ENCODE data around the gene TGM5. TPM values are rescaled to one million over a fixed set of nuclear protein-coding genes. Genes with fewer than 3 reads are reported as not detected.
A peak's percentile ranks its signal among the peaks of the same experiment; 100 is the strongest.

TGM5 gene
- total and polyA plus RNA-seq, 12 donors, result 0.13 to 0.14 (median 0.14) TPM; not detected in 9

DNA sequence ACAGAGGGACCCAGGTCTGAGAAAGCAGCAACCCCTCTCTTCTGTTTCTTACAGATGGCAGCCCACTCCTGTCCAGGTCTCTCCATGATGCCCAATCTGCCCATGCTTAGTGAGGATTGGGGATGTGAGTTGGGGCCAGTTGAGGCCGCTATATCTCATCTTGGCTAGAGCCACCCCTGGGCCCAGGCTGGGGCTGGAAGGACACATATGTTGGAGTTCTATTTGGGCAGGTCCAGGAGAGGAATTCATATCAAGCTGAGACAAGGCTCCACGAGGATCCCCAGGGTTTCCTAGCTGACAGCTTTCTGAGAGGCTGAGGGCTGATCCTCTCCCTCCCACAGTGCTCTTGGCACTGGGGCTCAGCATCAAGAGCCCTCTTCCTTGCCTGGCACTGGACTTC is 11.4 kb downstream of the TGM5 start:
- intact Hi-C loops (cut with DNase I), result no loop called here
- no peaks in the 10 kb centered on the region for H3K36me3 ChIP-seq (replicated peaks in 1 of 2)
- WGBS, 4 donors, result 68 to 80% (median 80%) methylated on average over 2 of the region's 2 CpGs
- no peaks in the 10 kb centered on the region for H3K4me1 ChIP-seq (replicated peaks in 1 of 2)
- no peaks in the 10 kb centered on the region for H3K27me3 ChIP-seq
- H3K9me3 ChIP-seq (replicated peaks in 1 of 3), result no peaks in the 10 kb centered on the region
- DNase-seq, result no peak
- H3K27ac ChIP-seq, result no peak overlapping the region
- no peak overlapping the region for H3K4me3 ChIP-seq
- TF ChIP-seq CTCF (IDR thresholded peaks at IDR 0.05), result no peak
- TF ChIP-seq POLR2A (IDR thresholded peaks at IDR 0.05), result no peak

- 58 to 74% (median 65%) methylated on average over 9 to 15 of the region's 15 CpGs for WGBS, 4 donors
- Histone ChIP-seq H3K4me1 (replicated peaks in 1 of 2) (no peaks in the 10 kb centered on the region), H3K4me3 (no peak overlapping the region), H3K27ac (no peak overlapping the region), H3K27me3 (no peaks in the 10 kb centered on the region), H3K36me3 (replicated peaks in 1 of 2) (no peaks in the 10 kb centered on the region), H3K9me3 (replicated peaks in 1 of 3) (no peaks in the 10 kb centered on the region)
- intact Hi-C loops (cut with DNase I), result no loop called here
- no peak for TF ChIP-seq POLR2A (IDR thresholded peaks at IDR 0.05)
- TF ChIP-seq CTCF (IDR thresholded peaks at IDR 0.05), result no peak
- peak in 3 of 7 donors; percentile 22 to 43 (median 33) for DNase-seq
Measured at GRCh38 chr15:43253431-43254403, 13.0 kb downstream of the TGM5 start.

GRCh38 chr15:43251871-43252250 is 14.9 kb downstream of the TGM5 start:
- TF ChIP-seq POLR2A (IDR thresholded peaks at IDR 0.05) (no peak), CTCF (IDR thresholded peaks at IDR 0.05) (no peak)
- no peaks in the 10 kb centered on the region for H3K27me3 ChIP-seq
- 73 to 86% (median 80%) methylated on average over 4 of the region's 4 CpGs for WGBS, 4 donors
- no peaks in the 10 kb centered on the region for H3K36me3 ChIP-seq (replicated peaks in 1 of 2)
- intact Hi-C loops (cut with DNase I), result no loop called here
- no peak overlapping the region for H3K27ac ChIP-seq
- H3K4me1 ChIP-seq (replicated peaks in 1 of 2), result no peaks in the 10 kb centered on the region
- no peaks in the 10 kb centered on the region for H3K9me3 ChIP-seq (replicated peaks in 1 of 3)
- DNase-seq, result peak in 1 of 7 donors; percentile 1
- no peak overlapping the region for H3K4me3 ChIP-seq

DNA sequence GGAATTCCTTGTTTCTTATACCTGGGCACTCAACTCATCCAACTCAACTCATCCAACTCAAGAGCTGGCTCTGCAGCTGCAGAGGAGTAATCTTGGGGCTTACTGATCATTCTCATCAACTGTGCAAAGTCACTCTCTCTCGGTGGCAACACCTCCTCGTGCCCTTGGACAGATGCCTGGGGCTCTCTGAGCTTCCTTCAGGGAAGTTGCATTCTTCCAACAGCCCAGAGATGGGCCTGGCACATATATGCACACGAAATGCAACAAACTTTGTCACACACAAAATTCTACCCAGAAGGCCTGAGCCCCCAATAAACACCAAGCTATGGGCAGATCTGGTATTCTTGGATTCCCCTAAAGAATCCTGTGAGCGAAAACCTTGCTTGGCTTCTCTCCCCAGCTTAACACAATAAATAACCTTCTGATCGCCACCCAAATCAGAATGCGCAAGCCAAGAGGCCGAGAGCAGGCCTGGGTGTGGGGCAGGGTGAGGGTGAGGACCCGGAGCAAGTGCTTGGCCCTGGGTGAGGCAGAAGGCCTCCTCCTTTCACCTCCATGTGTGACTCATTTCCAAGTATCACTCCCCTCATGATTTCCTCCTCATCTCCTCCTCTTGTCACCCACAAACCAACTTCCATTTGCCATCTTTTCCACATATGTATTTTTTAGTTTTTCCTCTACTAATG is 15.4 kb downstream of the TGM5 start:
- Histone ChIP-seq H3K4me1 (replicated peaks in 1 of 2) (no peaks in the 10 kb centered on the region), H3K27me3 (no peaks in the 10 kb centered on the region), H3K36me3 (replicated peaks in 1 of 2) (no peaks in the 10 kb centered on the region), H3K4me3 (no peak overlapping the region), H3K9me3 (replicated peaks in 1 of 3) (no peaks in the 10 kb centered on the region), H3K27ac (no peak overlapping the region)
- intact Hi-C loops (cut with DNase I), result no loop called here
- WGBS, 4 donors, result 88 to 97% (median 90%) methylated on average over 6 to 8 of the region's 8 CpGs
- peak in 1 of 7 donors; percentile 9 for DNase-seq
- TF ChIP-seq CTCF (IDR thresholded peaks at IDR 0.05) (no peak), POLR2A (IDR thresholded peaks at IDR 0.05) (no peak)

All from adrenal gland (tissue), 12 donors.